UCSD-AML1 (cell line): ENCODE measurements around the gene BOD1.

Experiments
- DNase-seq: peaks from one replicate; lab custom pipeline; 2025; ENCODE audit not compliant: unreplicated experiment; lab: John Stamatoyannopoulos, UW

Gene BOD1

GRCh38 chr5:173578947-173579615, 37.4 kb downstream of the BOD1 start:
- DNase-seq: no peak

DNA sequence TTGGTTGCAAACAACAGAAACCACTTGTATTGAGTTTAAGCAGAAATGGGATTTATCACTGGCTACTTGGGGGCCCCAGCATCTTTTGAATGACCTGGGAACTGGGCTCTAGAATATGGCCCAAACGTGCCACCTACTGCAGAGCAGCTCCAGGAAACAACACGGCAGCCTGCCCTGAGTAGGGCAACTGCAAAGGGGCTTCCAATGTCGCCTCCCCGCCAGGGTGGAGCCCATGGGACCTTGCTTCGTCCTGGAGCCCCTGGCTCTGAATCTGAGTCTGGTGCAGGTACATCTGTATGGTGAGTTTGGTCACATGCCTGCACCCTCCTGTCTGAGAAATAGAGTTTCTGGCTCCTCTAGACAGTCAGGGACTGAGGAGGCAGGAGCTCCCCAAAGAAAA, 38.6 kb downstream of the BOD1 start:
- DNase-seq: no peak

DNA sequence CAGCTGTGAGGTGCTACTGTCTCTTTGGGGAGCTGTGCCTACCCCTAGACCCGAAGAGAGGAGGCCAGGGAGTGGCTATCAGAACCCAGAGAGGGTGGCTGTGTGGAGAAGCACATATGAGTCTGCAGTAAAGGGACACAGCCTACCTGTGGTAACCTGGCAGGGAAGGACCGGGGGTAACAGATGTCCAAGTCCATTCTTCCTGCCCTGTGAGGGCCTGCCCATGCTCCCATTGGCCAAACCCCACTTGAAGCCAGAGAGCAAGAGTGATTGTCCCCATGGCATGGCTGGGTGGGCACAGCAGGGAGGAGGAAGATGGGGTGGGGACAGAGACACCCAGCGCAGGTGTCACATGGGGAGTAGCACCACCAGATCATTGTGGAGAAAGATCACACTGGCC, 39.3 kb downstream of the BOD1 start:
- DNase-seq: no peak

DNA sequence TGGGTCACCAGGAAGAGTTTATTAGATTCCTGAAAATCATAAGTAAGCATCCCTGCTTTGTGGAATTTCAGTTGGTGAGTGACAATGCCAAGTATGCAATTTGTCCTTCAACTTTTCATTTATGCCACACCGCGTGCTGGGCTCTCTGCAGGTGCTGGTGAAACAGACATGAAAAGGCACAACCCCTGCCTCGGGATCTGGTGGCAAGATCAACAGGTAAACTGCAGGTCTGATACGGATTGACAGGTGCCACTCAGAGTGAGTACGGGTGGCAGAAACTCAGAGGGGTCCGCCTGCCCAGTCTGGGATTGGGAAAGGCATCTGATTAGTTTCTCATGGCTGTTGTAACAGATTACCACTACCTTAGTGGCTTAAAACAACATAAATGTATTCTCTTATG, 40.5 kb downstream of the BOD1 start:
- no peak for DNase-seq

GRCh38 chr5:173574983-173575382, 41.5 kb downstream of the BOD1 start:
- no peak for DNase-seq

DNA sequence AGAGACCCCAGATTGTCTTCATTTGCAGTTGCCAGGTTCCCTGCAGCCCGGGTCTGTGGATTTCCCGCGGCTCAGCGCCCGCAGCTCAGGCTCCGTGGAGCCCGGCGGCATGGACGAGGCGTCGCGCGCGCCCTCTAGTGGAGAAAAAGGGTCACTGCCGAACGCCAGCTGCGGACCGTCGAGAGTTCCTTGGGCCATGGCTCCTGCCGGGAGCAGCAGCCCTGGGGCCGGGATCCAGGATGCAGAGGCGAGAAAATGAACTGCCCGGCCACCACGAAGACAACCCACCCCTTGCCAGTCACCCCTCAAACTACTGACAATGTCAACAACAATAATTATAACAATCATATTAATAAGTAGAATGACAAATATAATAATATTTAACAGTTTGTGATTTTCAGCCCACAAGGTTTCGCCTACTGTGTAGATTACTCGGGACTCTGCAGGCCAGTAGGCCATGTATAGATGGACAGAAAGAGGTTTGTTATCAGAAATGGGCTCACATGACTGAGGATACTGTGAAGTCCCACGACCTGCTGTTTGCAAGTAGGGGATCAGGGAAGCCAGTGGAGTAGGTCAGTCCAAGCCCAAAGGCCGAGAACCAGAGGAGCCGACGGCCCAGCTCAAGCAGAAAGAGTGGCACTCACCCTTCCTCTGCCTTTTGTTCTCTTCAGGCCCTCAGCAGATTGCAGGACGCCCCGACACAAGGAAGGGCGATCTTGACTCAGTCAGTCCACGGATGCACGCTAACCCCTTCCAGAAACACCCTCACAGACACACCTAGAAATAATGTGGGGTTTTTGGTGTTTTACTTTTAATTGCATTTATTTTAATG, 43.1 kb downstream of the BOD1 start:
- DNase-seq: peak; percentile 63

- DNase-seq: no peak
These were observed 43.9 kb downstream of the BOD1 start for GRCh38 chr5:173572431-173573125.

GRCh38 chr5:173570321-173571090, 45.9 kb downstream of the BOD1 start:
- no peak for DNase-seq

- DNase-seq: no peak
These were observed 47.7 kb downstream of the BOD1 start for GRCh38 chr5:173568703-173569102.

DNA sequence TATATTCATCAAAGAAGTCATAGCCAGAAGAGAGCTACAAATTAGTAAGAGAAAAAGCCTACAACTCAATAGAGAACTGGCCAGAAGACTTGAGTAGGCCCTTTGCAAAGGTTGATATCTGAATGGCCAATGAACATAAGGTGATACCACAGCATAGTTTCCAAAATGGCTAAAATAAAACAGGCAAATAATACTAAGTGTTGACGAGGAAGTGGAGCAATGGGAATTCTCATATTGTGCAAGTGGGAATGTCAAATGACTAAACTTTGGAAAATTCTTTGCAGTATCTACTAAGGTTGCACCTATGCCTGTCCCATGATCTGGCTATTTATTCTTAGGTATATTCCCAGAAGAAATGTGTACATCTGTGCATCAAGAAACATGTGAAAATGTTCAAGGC, 48.3 kb downstream of the BOD1 start:
- DNase-seq: no peak

GRCh38 chr5:173567548-173567947, 48.9 kb downstream of the BOD1 start:
- DNase-seq: no peak

GRCh38 chr5:173565491-173566072, 50.9 kb downstream of the BOD1 start:
- no peak for DNase-seq

GRCh38 chr5:173564106-173564505, 52.3 kb downstream of the BOD1 start:
- no peak for DNase-seq

- DNase-seq: no peak
These were observed 53.2 kb downstream of the BOD1 start for GRCh38 chr5:173563246-173563645.

- DNase-seq: no peak
These were observed 54.0 kb downstream of the BOD1 start for GRCh38 chr5:173562451-173562850.
